NCI-H1105 (cell line): ENCODE results near the gene RNF141.

Experiments used
- DNase-seq: peaks from one replicate; lab custom pipeline; 2025; lab: John Stamatoyannopoulos, UW

Gene RNF141

GRCh38 chr11:10540915-10541560 is at the start of gene RNF141:
Gene RNF141 (minus strand): TSS chr11:10541187. CDS start chr11:10534158, 7,029 bp downstream.
- DNase-seq = peak; percentile 97

- no peak for DNase-seq
Observed at GRCh38 chr11:10590218-10590915, 49.4 kb upstream of the RNF141 start.

- no peak for DNase-seq
Observed at GRCh38 chr11:10588904-10589303, 47.9 kb upstream of the RNF141 start.

GRCh38 chr11:10587995-10588394 is 47.0 kb upstream of the RNF141 start:
- no peak for DNase-seq

GRCh38 chr11:10587388-10587787 is 46.4 kb upstream of the RNF141 start:
- DNase-seq = no peak

GRCh38 chr11:10584071-10584501 is 43.1 kb upstream of the RNF141 start:
- no peak for DNase-seq

GRCh38 chr11:10581481-10582019 is 40.6 kb upstream of the RNF141 start:
- DNase-seq = no peak

GRCh38 chr11:10580623-10581022 is 39.6 kb upstream of the RNF141 start:
- no peak for DNase-seq

GRCh38 chr11:10579700-10580099 is 38.7 kb upstream of the RNF141 start:
- DNase-seq = no peak

GRCh38 chr11:10576035-10576398 is 35.0 kb upstream of the RNF141 start:
- no peak for DNase-seq

GRCh38 chr11:10575346-10576034 is 34.5 kb upstream of the RNF141 start:
- DNase-seq = no peak

GRCh38 chr11:10573556-10573955 is 32.6 kb upstream of the RNF141 start:
- no peak for DNase-seq

- DNase-seq = no peak
Observed at GRCh38 chr11:10573028-10573427, 32.0 kb upstream of the RNF141 start.

GRCh38 chr11:10572533-10572932 is 31.5 kb upstream of the RNF141 start:
- DNase-seq = no peak

GRCh38 chr11:10568486-10568941 is 27.5 kb upstream of the RNF141 start, which contains the start of gene LYVE1:
Gene LYVE1 (minus strand): TSS chr11:10568665. CDS start chr11:10568532, 133 bp downstream.
- DNase-seq = no peak

GRCh38 chr11:10567446-10567845 is 26.5 kb upstream of the RNF141 start:
- no peak for DNase-seq

GRCh38 chr11:10566257-10566957 is 25.4 kb upstream of the RNF141 start:
- DNase-seq = no peak

- no peak for DNase-seq
Observed at GRCh38 chr11:10565493-10565892, 24.5 kb upstream of the RNF141 start.

- no peak for DNase-seq
Observed at GRCh38 chr11:10564696-10565318, 23.8 kb upstream of the RNF141 start.

GRCh38 chr11:10564030-10564429 is 23.0 kb upstream of the RNF141 start:
- DNase-seq = no peak

- no peak for DNase-seq
Observed at GRCh38 chr11:10561947-10562346, 21.0 kb upstream of the RNF141 start.
